Gastrocnemius medialis (tissue), 4 donors: Measurements from ENCODE around the gene UQCC5.

Experiments used
- CTCF ChIP-seq, 5 experiments: fragments of 450-650 bp in 3 of 5; fragments of 200-600 bp in 2 of 5; sonication (generic) in 2 of 5; IDR thresholded peaks in 4 of 5; conservative IDR thresholded peaks in 1 of 5; 1 replicate in 4 of 5; 2 replicates in 1 of 5; pipeline ENCODE4 v1.5.1; 2016 to 2019; ENCODE audit warnings: antibody characterized with exemption in 5 of 5, mild to moderate bottlenecking in 3 of 5, moderate library complexity in 3 of 5
- POLR2A ChIP-seq, 2 donors: fragments of 450-650 bp; IDR thresholded peaks; one replicate each; pipeline ENCODE4 v1.6.1; 2017; ENCODE audit warnings: antibody characterized with exemption in 2 of 2, mild to moderate bottlenecking in 2 of 2, moderate library complexity in 2 of 2

GRCh38 chr3:52506266-52506966 lies 30.0 kb upstream of the UQCC5 start:
- TF ChIP-seq CTCF (IDR thresholded peaks at IDR 0.05 in 4 of 5, conservative IDR thresholded peaks at IDR 0.05 in 1 of 5) (no peak), POLR2A (IDR thresholded peaks at IDR 0.05) (no peak)
